Transverse colon (tissue), 4 donors: ENCODE measurements around the gene HTT-AS. TPM values are rescaled to one million over a fixed set of nuclear protein-coding genes. Genes with fewer than 3 reads are reported as not detected.
"Not testable (repeated sequence)": the region's sequence is repeated elsewhere in the genome, so short reads cannot be mapped to it uniquely, and the experiment has no call there.

Experiments used
- DNase-seq: peaks from one replicate; pipeline ENCODE4 v3.0.0-alpha.2; 2019
- H3K27ac ChIP-seq, 4 donors: fragments of 200-600 bp; sonication (generic); 2 replicates each; pipeline ENCODE4 v1.5.1; 2016 to 2018; ENCODE audit warnings: inconsistent platforms in 4 of 4
- H3K27me3 ChIP-seq: fragments of 200-600 bp; sonication (generic); 2 replicates; pipeline ENCODE4 v1.5.1; 2017; ENCODE audit warnings: inconsistent platforms
- H3K36me3 ChIP-seq, 4 donors: fragments of 200-600 bp; sonication (generic); 2 replicates each; pipeline ENCODE4 v1.5.1; 2017 to 2019; ENCODE audit warnings: inconsistent platforms in 4 of 4
- H3K4me1 ChIP-seq, 4 donors: fragments of 200-600 bp; sonication (generic); 2 replicates each; pipeline ENCODE4 v1.5.1; 2017 to 2020; ENCODE audit warnings: inconsistent platforms in 4 of 4
- H3K4me3 ChIP-seq, 4 donors: fragments of 200-600 bp; sonication (generic); 1 replicate in 1 of 4; 2 replicates in 3 of 4; pipeline versions ENCODE4 v1.5.1 to v1.6.1; 2017 to 2019; ENCODE audit warnings: inconsistent platforms in 4 of 4
- H3K9me3 ChIP-seq, 2 donors: fragments of 200-600 bp; sonication (generic); 2 replicates each; pipeline ENCODE4 v1.5.1; 2017 to 2019; ENCODE audit warnings: inconsistent platforms in 2 of 2
- CTCF ChIP-seq, 5 experiments: fragments of 200-600 bp in 3 of 5; fragments of 450-650 bp in 2 of 5; sonication (generic) in 3 of 5; IDR thresholded peaks; 1 replicate in 2 of 5; 2 replicates in 3 of 5; pipeline ENCODE4 v1.5.1; 2016 to 2017; ENCODE audit warnings: antibody characterized with exemption in 5 of 5, inconsistent platforms in 3 of 5, mild to moderate bottlenecking in 2 of 5, moderate library complexity in 1 of 5
- EP300 ChIP-seq: sonication (generic); formaldehyde crosslinking; IDR thresholded peaks from one replicate; pipeline ENCODE4 v1.6.1; 2017; ENCODE audit warnings: antibody characterized with exemption, low read depth
- POLR2A ChIP-seq: fragments of 450-650 bp; IDR thresholded peaks from one replicate; pipeline ENCODE4 v1.6.1; 2016; ENCODE audit warnings: antibody characterized with exemption, mild to moderate bottlenecking, moderate library complexity
- POLR2AphosphoS5 ChIP-seq, 3 donors: sonication (generic); formaldehyde crosslinking; IDR thresholded peaks; one replicate each; pipeline ENCODE4 v1.6.1; 2016; ENCODE audit warnings: antibody characterized with exemption in 3 of 3
- WGBS, 2 donors: methylation state at CpG; one replicate each; pipeline ENCODE4 v1.1.5; 2018; ENCODE audit warnings: low coverage in 1 of 2; 5-methylcytosine and 5-hydroxymethylcytosine counted together
- in situ Hi-C, 4 donors: fragments of 200-750 bp; cut with MboI; loops; one replicate each; pipeline versions ENCODE4 v1.15.0 to v1.15.1; 2017; ENCODE audit warnings: low sequenced_read_pairs in 3 of 4, low pct_ligation_motif_present in 1 of 4, low pct_unique_long_range_greater_than_20kb in 1 of 4
- intact Hi-C: fragments of 100-400 bp; cut with DNase I; formaldehyde crosslinking; loops from one replicate; pipeline ENCODE4 v1.15.1; 2023; ENCODE audit warnings: low total_unique reads
- total RNA-seq, 4 donors: library from RNA; depleted of rRNA; stranded (reverse); fragments of >200 nt; gene quantifications; one replicate each; pipeline ENCODE4 v1.1.0, GENCODE V29; 2016

The HTT-AS gene
- total RNA-seq, 4 donors from 2014 or later: not detected

DNA sequence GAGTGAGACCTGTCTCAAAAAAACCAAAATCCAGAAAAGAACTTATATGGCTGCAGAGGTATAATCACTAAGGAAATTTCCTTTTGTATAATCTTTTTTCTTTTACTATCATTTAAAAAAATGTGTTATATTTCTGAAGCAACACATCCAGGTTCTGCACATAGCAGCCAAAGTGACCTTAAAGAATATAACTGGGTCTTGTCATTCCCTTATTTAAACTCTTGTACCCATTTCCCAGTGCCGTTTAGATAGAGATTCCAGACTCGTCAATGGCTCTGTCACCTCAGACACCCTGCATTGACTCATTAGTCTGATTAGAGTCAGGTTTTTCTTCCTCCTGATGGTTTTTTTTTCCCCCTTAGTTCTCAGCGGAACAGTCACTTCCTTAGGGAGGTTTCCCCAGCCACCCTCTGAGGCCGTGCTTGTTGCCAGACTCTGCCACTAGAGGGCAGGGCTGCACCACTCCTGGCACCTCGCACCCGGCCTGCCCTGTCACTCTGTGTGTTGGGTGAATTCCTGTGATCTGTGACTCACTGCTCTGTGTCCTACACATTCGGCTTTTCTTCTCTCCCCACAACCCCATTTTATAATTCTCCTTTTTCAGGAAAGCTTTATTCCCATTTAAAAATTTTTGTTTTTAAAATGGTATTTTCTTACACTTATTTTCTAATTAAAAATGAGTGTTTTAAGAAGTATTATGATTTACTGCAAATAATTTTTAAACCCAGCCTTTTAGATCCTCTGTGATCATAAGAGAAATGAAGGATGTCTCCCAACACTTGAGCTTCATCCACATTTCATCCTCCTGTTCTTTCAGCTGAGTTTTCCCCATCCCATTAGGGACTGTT is 32.2 kb upstream of the HTT-AS start:
- DNase-seq: peak; percentile 87
- peaks cover 0 to 46% (median 0%) of the 10 kb centered on the region in 4 donors for H3K36me3 ChIP-seq
- intact Hi-C loops (loop anchor here (5.0 kb wide), 1 partner anchor 336 kb away; the partner anchor contains the start of gene HGFAC), in situ Hi-C loops (no loop called here)
- H3K27ac ChIP-seq: peak overlapping the region; percentile 31 to 55 (median 49)
- no peaks in the 10 kb centered on the region for H3K9me3 ChIP-seq
- peaks cover 0 to 13% (median 0%) of the 10 kb centered on the region in 4 donors for H3K4me1 ChIP-seq
- 3% methylated on average over 7 of the region's 7 CpGs for WGBS, 2 donors
- H3K27me3 ChIP-seq: no peaks in the 10 kb centered on the region
- no peak for TF ChIP-seq POLR2A
- peak in 1 of 3 donors; percentile 52 for TF ChIP-seq POLR2AphosphoS5 (IDR thresholded peaks at IDR 0.05)
- peak; percentile 88 to 94 (median 91) for TF ChIP-seq CTCF (IDR thresholded peaks at IDR 0.05)
- H3K4me3 ChIP-seq: no peak overlapping the region

DNA sequence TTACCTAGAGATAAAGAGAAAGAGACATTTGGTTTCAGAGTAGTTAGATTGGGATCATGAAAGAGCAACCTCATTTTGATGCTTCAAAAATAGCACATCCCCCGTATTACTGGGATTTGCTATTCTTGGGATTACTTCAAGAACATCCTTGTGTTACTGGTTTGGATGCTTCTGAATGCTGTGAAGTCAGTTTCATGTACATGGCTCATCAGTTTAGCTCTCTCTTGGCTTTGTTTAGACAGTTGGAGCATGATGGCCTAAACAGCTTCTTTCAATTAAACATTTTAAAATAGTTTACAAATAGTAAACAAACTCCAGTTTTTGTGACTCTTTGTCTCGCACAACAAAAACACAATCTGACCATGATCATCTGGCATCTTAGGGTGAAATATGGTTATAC is 24.0 kb upstream of the HTT-AS start:
- in situ Hi-C loops (no loop called here), intact Hi-C loops (no loop called here)
- no peaks in the 10 kb centered on the region for H3K4me1 ChIP-seq
- no peaks in the 10 kb centered on the region for H3K9me3 ChIP-seq
- WGBS, 2 donors: 69 to 73% methylated on average over 2 of the region's 2 CpGs
- TF ChIP-seq POLR2AphosphoS5 (IDR thresholded peaks at IDR 0.05): no peak
- no peak for TF ChIP-seq EP300
- no peak for TF ChIP-seq POLR2A
- no peak for TF ChIP-seq CTCF (IDR thresholded peaks at IDR 0.05)
- no peaks in the 10 kb centered on the region for H3K27me3 ChIP-seq
- DNase-seq: no peak
- H3K36me3 ChIP-seq: peaks cover 0 to 18% (median 3%) of the 10 kb centered on the region in 4 donors
- H3K4me3 ChIP-seq: no peak overlapping the region
- no peak overlapping the region for H3K27ac ChIP-seq

DNA sequence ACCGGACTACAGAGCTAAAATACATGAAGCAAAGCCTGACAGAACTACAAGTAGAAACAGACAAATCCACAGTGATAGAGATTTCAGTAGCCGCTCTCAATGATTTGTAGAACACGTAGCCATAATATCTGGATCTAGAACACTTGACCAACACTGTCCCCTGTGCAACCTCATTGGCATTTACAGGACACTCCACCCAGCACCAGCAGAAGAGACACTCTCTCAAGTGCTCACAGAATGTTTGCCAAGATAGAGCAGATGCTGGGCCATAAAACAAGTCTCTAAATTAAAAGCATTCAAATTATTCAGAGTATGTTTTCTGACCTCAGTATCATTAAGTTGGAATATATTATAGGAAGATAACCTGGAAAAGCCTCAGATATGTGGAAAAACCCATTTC is 21.9 kb upstream of the HTT-AS start:
- Histone ChIP-seq H3K4me3 (no peak overlapping the region), H3K36me3 (peaks cover 0 to 18% (median 3%) of the 10 kb centered on the region in 4 donors), H3K9me3 (no peaks in the 10 kb centered on the region), H3K27me3 (no peaks in the 10 kb centered on the region), H3K4me1 (peaks cover 0 to 4% (median 0%) of the 10 kb centered on the region in 4 donors), H3K27ac (no peak overlapping the region)
- intact Hi-C loops: no loop called here
- no peak for DNase-seq
- in situ Hi-C loops: no loop called here
- WGBS, 2 donors: 92 to 97% methylated on average over 3 of the region's 3 CpGs
- no peak for TF ChIP-seq CTCF (IDR thresholded peaks at IDR 0.05)
- TF ChIP-seq POLR2A: no peak
- TF ChIP-seq POLR2AphosphoS5 (IDR thresholded peaks at IDR 0.05): no peak
- no peak for TF ChIP-seq EP300

GRCh38 chr4:3094701-3095100 is 20.4 kb upstream of the HTT-AS start:
- H3K9me3 ChIP-seq, DNase-seq, intact Hi-C loops, H3K4me1 ChIP-seq, H3K27me3 ChIP-seq, in situ Hi-C loops, H3K4me3 ChIP-seq, H3K27ac ChIP-seq: not testable (repeated sequence)
- 88% methylated on average over 17 of the region's 28 CpGs; no CpG with 5 or more reads in 1 of the 2 donors for WGBS, 2 donors
- peaks cover 0 to 11% (median under 1%) of the 10 kb centered on the region in 4 donors for H3K36me3 ChIP-seq
